Vagina (tissue), 2 donors: ENCODE measurements around the gene CACNA1D.

Source experiments
- CTCF ChIP-seq, 3 experiments: fragments of 450-650 bp in 2 of 3; fragments of 200-600 bp in 1 of 3; sonication (generic) in 1 of 3; IDR thresholded peaks; one replicate each; pipeline ENCODE4 v1.5.1; 2017 to 2019; ENCODE audit warnings: antibody characterized with exemption in 3 of 3, mild to moderate bottlenecking in 2 of 3, moderate library complexity in 2 of 3
- POLR2A ChIP-seq, 2 donors: fragments of 450-650 bp; IDR thresholded peaks; one replicate each; pipeline ENCODE4 v1.6.1; 2017; ENCODE audit warnings: antibody characterized with exemption in 2 of 2, mild to moderate bottlenecking in 2 of 2, moderate library complexity in 2 of 2
- POLR2AphosphoS5 ChIP-seq, 2 donors: sonication (generic); formaldehyde crosslinking; IDR thresholded peaks; one replicate each; pipeline ENCODE4 v1.9.0; 2017; ENCODE audit warnings: antibody characterized with exemption in 2 of 2, mild to moderate bottlenecking in 2 of 2, low read depth in 1 of 2; ENCODE audit not compliant: insufficient read depth in 1 of 2

- TF ChIP-seq POLR2AphosphoS5 (IDR thresholded peaks at IDR 0.05; ENCODE audit: insufficient read depth in 1 of 2, low read depth in 1 of 2) = no peak
- TF ChIP-seq POLR2A (IDR thresholded peaks at IDR 0.05) = no peak
- TF ChIP-seq CTCF (IDR thresholded peaks at IDR 0.05) = no peak
These were observed 180.2 kb downstream of the CACNA1D start for GRCh38 chr3:53674582-53674981.
